ENCODE measurements around the gene MICAL3.

The MICAL3 gene

DNA sequence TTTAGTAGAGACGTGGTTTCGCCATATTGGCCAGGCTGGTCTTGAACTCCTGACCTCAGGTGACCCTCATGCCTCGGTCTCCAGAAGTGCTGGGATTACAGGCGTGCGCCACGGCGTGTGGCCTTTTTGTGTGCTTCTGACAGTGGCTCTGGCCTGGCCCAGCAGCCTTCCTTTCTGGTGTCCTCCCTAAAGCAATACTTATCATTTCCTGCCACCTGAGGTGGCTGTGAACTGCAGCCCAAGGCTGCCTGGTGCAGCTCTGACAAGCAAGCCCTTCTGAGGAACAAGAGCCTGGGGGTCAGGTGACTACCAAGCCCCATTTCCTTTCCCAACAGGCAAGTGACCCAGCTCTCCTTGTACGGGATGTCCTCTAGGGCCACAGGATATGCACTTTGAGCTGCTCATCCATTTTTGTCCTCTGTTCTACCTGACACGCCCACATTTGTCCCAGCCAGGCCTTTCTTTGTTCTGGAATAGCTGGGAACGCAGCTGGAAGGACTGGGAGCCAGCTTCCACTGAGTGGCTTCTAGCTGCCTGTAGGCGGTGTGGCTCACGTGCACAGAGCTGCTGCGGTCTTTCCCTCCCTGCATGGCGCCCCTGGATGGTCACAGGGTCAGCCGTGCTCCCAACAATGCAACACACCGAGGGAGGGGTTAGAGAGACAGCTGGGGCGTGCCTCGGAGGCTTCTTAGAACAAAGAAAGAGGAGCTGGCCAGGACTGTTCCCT is 237.8 kb downstream of the MICAL3 start:
- DNase-seq: no peak

DNA sequence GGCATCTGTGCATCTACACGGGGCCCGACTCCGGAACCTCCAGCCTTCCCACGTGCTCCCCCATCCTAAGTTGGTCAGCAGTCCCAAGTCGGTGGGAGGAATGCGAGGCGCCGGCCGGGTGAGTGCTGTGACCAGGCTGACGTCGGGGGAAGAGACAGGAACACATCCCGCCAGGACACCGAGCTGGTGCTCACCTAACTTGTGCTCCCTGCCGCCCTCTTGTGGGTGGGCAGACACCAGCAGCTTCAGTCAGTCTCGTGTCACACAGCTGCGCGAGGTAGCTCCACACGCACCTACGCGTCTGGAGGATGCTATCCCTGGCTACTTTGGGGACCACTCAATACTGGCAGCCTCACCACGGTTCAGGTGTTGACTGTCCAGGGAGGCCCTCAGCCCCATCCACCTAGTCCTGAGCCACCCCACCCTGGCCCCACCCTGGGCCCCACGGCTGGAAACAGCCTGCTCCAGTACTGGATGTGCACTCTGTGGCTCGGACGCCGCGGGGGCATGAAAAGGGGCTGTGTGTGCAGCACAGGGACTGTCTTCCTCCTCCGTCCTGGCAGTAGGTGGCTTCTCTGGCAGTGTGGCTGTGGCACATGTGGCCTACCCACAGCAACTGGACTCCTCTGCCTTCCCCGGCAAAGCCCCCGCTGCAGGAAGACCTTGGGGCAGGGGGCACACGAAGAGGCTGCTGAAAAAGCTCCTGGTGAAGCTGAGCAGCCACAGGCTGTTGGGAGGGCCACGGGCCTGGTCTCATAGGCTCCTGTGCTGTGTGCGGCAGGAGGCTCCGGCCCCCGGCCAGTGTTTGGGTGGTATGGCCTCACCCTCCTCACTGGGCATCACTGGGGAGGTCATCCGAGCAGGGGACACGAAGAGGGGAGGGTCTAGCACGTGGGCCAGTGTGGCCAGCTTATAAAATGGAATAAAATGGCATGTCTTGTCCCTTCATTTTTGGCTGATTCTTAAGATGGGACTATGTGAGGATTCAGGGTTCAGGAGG is 238.9 kb downstream of the MICAL3 start:
- peak; percentile 8 to 51 for DNase-seq

DNA sequence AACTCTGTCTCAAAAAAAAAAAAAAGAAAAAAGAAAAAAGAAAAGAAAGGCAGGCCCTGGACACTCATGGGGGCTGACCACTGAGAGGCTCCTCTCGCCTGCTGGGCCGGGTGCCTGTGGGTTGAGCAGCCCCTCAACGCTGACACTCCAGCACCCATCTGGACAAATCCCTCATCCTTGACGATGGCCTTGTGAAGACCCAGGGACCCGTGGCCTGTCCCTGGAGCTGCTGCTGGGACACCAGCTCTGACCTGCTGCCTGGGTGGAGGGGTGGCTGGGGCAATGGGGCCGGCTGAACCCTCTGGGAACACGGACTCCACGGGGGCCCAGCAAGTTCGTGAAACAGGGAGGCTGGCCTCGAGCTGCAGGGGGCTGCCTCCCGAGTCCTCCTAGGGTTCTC is 239.6 kb downstream of the MICAL3 start:
- no peak for DNase-seq

DNA sequence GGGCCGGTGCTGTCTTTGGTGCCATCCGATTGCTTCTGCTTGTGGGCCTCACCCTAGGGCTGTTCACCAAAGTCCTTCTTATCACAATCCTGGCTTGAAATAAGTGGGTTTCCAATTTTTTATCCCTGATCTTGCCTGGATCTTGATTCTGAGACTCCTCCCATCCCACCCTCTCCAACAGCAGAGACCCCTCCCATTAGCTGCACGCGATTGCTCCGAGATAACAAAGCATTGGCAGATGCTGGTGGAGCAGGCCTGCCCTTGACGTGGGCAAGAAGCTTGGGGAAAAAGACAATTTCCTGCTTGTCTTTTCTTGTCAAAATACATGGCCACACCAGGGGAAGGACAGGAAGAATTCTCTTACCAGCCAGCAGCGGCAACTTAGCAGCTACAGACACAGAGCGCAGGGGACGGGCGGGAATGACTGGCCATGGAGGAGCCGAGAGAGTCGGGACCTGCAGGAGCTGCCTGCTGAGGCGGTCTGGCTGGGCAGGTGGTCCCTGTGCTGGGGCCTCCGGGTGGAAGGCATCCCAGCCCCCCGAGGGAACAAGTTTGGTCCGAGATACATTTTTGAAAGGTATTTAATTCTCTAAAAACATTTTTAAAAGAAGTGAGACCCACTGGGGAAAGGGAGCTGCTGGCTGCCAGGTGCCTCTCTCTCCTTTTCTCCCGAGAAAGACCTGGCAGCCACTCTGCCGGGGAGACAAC is 240.4 kb downstream of the MICAL3 start:
- DNase-seq: no peak

DNA sequence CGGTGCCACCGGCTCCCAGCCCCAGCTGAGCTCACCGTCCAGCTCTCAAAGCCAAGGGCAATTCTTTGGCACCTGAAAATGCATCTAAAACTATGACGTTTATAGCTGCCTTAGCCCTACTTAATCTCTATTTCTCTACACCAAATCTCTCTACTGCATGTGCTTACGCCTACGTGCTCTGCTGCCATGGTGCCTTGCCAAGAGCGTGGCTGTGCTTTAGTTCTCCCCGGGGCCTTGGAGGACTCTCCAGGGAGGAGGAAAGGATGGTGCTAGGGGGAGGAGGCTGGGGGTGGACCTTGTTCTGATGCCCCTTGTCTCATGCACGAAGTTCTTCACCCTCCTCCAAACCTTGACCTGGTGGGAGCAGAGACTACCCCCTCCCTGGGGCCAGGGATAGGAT is 241.0 kb downstream of the MICAL3 start:
- no peak for DNase-seq

DNA sequence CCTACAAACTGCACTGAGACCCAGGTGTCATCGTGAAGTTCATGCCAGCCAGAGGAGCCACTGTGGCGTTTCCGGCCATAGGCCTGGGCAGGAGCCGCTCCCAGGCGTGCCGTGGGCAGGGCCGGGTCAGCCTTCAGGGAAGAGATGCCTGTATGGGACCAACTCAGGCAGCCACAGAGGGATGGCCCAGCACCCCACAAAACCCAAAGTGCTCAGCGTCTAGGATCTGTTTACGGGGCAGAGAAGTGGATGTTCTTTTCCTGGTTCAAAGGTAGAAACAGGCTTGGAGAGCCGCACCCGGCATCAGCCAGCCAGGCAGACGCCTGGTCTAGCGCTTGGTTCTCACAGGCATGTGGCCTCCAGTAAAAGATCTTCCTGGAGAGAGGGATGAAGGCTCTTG is 241.7 kb downstream of the MICAL3 start:
- no peak for DNase-seq

DNA sequence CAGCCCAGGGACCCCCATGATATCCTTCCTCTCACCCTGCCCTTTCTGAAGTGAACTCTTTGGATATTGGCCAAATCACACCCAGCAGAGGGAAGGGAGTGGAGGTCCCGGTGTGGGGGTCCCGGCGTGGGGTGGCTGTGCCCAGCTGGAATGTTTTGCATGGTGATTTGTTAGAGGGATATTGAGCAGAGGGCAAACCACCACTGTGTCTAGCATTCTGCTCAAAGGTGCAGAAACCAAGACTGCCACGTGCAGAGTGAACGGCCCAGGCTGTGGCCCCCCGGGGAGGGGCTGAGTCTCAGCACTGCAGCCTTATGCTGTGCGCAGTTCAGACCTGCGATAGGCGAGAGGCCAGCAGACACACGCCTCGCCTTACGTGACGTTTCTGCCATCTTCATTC is 242.2 kb downstream of the MICAL3 start:
- DNase-seq: no peak

DNA sequence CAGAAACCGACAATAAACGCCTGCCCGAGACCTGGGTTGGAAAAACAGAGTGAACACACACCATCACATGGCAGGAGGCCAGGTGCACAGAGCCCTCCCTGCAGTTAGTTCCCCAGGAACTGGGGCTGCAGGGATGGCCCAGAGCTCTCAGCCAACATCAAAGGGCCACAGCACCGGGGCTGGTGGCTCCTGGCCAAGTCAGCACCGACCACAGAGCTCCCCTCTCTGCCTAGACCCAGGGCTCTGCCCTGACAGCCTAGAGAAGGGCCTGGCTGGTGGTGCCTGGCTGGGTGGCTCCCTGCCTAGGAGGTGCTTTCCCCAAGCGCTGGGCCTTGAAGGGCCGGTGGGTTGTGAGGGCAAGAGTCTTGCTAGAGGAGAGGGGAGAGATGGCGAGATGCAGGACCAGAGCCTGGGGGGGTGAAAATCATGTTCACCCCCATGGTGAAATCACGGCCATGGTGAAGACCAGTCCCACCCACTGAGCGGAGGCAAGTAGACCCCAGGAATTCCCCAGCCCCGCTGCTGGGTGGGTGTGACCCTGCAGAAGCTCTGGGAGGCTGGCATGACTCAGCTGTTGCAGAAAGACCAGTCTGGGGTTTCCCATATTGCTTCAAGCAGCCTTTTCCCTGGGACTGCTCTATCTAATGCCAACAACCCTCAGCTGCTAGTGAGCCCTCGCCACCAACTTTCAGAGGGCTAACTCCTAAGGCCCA is 242.9 kb downstream of the MICAL3 start:
- DNase-seq: peak; percentile 64 to 72

DNA sequence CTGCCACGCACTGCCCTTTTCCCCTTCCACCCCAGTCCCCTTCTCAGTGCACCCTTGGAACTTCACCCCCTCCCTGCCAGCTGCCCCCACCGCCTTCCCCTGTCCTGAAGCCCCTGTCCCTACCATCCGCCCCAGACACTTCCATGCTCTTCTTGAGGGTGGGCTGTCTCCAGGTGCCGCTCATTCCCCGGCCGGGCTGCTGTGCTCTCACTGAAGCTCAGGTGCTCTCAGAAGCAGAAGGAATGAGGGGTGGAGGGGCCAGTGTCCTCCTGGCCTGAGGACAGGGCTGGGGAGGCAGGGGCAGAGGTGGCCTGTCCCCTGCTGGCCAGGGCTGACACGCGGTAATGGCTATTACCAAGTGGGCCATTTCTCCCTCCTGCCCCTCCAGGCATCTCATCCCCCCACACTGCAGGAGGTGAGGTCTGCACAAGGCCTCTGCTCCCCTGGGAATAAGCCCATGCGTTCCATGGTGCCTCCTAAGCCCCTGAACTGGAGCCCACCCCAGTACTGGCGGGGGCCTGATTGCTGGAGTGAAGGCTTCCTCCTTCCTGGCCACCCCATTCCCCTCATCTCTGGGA is 243.5 kb downstream of the MICAL3 start:
- DNase-seq: no peak

DNA sequence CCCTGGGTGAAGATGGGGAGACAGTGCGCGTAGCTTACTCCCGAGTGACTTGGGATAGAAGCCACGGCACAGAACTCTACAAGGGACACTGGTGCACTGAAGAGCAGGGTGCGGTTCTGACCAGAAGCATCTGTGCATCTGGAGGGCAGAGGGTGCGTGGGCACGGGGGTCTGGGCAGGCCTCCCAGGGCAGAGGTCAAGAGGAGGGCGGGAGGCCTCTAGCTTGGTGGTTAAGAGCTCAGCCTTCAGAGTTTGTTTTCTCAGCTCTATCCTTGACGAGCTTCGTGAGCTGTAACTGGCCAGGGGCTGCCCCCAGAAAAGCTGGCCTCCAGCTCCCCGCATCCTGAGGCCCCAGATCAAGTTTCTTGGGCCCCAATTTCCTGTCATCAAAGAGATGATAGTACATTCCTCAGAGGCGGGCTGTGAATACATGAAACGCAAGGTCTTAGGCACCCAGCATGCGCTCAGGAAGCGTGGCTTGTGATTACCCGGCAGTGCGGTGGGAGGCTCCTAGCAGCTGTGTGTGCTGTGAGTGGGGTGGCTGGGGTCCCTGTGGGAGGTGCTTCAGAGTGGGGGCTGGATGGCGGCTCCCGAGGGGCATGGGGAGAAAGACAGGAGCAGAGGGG is 244.1 kb downstream of the MICAL3 start:
- no peak for DNase-seq

DNA sequence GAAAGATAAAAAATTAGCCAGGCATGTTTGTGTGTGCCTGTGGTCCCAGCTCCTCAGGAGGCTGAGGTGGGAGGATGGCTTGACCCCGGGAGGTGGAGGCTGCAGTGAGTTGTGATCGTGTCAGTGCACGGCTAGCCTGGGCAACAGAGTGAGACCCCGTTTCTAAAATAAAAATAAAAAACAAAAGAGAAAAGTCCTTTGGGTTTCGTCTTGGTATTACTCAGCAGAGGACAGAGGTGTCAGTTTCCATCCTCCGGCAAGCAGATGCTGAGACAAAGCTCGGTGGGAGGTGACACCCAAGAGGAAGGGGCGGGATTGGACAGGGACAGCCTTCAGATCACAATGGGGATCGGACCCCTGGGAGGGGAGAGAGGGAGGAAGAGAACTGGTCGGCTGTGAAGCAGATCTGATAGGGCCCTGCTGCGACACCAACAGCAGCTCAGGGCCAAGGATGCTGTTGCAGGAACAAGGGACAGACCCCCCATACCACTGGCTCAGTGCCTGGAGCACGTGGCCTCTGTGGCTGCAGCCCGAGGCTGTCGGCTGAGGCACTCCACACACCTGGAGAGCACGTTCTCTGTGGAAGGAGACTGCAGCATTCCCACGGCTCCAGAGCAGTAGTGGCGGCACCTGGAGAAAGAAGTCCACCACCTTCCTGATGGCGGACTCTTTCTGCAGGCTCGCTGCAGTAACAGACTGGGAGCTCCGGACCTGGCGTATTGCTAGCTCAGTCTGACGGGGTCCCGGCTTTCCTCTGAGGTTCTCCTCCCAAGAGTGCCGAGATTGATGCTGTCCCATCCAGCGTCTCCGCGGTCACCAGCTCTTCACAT is 244.9 kb downstream of the MICAL3 start:
- DNase-seq: no peak

DNA sequence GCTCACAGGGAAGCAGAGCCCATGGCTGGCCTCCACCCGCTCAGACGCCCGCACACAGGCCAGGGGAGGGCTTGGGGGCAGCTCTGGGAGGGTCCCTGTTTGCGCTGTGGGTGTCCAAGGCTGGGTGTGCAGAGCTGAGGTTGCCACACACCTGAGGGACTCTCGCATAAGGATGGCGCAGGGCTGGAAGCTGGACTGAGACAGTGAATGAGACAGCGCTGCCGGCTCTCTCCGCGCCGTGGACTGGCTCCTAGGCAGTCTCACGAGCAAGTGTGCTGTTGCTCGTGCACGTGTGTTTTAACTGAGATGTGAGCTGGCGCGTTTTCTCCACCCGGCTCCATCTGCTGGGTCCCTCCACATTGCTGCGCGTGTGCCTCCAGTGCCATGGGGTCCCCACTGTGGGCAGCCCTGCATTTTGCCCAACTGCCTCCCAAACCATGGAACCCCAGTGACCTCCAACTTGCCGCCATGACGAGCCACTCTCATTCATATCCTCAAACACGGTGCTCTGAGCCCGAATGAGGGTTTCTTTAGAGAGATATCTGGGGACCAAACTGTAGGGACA is 245.9 kb downstream of the MICAL3 start:
- DNase-seq: no peak

DNA sequence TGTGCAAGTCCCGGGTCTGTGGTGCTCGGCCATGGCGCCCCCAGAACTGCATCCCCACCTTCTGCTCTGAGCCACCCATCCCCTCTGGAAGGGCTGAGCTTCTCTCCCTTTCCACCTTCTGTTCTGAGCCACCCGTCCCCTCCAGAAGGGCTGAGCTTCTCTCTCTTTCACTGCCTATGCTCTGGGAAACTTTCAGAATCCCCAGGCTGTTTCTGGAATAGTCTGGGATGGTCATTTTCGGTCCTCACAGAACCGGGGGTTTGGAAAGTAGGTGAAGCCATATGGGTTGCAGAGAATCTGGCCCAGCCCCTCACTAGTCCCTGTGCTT is 246.7 kb downstream of the MICAL3 start:
- no peak for DNase-seq

DNA sequence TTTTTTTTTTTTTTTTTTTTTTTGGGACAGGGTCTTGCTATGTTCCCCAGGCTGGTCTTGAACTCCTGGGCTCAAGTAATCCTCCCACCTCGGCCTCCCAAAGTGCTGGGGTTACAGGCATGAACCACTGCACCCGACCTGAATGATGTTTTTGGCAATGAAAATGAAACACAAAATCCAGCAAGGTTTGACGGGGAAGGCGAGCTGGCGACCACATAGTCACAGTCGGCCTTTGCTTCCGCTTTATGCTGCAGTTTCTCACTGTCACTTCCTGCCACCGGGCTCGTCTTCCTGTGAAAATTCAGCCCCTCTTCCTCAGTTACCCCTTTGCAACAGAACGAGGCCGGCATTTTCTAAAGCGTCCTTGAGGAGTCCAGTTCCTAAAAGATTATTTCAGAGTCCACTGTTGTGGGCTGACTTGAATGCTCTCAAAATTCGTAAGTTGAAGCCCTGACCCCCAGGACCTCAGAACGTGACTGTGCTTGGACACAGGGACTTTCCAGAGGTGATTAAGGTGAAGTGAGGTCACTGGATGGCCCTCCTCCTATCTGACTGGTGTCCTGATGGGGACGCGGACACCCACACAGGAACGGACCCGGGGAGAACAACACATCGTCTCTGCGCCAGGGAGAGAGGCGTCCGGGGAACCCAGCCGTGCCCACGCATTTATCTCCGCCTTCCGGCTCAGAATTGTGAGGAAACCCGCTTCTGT is 247.2 kb downstream of the MICAL3 start:
- peak; percentile 61 to 67 for DNase-seq

DNA sequence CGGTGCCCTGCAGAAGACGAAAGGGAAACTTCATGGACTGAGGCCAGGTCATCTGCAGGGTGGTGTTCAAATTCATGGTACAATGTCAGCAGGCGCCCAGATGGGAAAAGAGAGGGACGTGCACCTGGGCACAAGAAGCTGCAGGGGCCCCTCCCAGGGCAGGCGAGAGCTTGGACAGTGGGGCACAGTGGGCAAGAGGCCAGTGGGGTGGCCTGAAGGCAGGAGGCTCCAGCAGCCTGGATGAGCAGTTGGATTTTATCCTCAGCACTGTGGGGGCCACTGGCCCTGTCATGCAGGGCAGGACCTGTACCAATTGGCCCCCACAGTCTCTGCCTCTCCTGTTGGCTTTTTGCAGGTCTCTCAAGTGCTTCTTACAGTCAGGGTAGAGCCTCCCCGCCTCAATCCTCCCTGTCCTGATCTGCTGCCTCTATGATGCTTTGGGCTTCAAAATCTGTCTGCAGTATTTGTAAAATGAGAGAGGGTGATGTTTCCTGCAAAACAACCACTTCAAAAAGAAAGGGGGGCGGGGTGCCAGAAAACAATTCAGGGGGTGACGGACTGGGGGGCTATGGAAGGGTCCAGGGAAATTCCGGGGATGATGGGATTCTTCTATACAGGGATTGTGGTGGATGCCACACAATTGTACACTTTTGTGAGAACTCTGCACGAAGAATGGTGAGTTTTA is 248.4 kb downstream of the MICAL3 start:
- no peak for DNase-seq

DNA sequence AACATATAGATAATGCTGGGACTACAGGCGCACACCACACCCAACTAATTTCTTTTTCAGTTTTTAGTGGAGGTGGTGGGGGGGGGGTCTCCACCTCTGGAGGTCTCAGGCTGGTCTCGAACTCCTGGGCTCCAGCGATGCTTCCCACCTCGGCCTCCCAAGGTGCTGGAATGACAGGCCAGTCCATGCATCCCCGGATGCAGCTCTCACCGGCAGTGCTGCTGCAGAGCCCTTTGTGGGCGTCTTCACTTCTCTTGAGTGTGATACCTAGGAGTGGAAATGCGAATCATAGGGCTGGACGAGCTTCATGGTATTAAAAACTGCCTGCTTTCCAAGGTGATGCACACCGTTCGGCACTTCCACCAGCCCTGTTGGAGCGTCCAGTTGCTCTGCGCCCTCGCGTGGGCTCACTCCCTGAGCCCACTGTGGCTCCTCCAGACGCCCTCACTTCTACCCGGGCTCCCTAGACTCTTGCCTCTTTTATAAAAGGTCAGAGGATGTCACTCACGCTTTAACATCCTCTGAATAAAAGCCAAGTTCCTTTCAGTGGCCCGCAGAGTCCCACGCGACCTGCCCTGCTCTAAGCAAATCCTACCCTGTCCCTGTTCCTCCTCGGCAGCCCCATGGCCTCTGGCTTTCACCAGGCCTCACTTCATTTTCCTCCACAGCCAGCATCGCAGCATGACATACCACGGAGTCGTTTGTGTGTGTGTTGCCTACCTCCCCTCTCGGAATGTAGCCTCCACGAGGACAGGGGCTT is 249.3 kb downstream of the MICAL3 start:
- no peak for DNase-seq

DNA sequence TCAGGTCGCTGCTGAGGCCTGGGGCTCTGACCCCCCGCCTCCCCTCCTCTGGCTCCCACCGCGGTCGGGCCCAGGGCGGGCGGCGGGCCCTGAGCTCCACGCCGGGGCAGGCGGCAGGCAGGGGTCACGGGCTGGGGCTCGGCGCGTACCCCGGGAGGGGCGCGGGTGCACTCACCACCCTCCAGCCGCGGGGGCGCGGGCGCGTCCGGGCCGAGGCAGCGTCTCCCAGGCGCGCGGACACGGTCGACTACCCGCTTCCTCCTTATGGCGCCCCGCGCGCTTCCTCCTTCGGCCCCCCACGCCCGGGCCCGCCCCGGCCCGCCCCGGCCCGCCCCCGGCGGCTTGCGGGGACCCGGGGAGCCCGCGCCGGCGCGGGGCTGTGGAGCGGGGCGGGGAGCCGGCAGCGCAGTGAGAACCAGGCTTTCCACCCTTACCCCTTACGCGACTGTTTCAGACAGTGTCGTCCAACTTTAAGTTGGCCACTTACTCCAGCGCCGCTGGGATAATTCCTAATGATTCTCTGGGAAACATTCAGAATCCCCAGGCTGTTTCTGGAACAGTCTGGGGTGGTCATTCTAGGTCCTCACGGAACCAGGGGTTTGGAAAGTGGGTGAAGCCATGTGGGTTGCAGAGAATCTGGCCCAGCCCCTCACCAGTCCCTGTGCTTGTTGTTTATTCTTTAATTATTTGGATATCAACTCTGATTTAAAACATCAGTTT is 250.0 kb downstream of the MICAL3 start, which contains the start of gene BID:
TSS of gene BID (minus strand) at position 264 of the 720 bp plus-strand sequence. CDS start 24,353 bp downstream, outside the sequence.
- DNase-seq: peak in 1 of 2 donors; percentile 42
